GM21528 (cell line): Measurements from ENCODE around the gene TANC1.

ENCODE experiments used
- ATAC-seq: cut with Tn5 transposase; IDR thresholded peaks from one replicate; pipeline ENCODE4 v1.9.1; 2021; ENCODE audit warnings: mild to moderate bottlenecking, moderate library complexity; ENCODE audit not compliant: unreplicated experiment, low FRiP score

The TANC1 gene

DNA sequence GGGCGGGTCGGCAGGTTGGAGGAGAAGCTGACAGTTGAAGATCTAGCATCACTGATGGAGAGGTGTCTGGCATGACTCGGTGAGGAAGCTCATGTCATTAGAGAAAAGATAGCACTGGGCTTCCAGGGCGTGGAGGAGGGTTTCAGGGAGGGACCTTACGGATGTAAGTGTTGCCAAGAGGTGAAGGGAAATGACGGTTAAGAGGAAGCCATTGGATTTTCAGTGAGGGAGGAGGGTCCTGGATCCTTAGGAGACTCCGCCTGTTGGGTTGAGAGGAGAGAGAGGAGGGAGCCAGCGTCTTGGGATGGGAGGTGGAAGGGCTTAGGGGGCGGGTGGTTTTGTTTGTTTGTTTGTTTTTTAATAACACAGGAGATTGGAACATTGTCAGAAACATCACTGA lies 214.9 kb downstream of the TANC1 start:
- ATAC-seq, result no peak

DNA sequence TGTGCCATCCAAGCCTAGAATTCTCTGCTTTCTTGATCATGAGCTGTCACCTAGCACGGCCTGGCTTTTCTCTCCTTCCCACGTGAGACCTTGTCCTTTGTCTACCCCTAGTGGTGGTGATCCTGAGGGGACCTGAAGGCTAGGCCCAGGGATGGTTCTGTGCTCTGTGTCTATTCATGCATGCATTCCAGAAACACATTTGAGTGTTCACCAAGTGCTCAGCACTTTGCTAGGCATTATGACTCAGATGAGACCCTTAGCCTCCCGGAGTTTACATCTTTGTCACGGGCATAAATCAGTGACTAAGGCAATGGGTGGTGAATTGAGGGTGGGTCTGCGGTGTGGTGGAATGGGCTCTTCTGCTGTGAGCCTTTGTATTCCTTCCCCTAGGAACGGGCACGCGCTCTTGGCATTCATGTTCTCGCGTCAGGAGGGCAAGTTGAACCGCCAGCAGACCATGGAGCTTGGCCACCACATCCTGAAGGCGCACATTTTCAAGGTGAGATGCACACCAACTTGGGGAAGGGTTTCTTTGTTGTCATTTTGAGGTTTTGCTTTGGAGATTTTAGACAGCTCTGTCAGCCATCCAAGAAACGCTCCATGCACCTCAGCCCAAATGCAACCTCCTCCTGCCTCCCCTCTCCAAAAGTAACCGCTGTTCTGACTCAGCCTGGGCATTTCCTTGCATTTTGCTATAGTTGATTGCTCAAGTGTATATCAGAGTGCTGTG lies 217.1 kb downstream of the TANC1 start:
- ATAC-seq, result no peak

DNA sequence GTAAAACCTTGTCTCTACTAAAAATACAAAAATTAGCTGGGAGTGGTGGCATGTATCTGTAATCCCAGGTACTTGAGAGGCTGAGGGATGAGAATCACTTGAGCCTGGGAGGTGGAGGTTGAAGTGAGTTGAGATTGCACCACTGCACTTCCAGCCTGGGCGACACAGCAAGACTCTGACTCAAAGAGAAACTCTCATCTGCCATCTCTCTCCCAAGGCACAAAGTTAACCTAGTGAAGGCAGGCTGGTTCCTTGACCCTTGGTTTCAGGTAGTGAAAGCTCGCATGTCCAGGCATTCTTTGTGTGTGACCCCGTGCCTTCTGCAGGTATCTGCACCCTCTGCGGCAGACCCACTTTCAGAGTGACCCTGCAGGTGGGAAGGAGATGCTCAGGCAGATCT lies 218.0 kb downstream of the TANC1 start:
- ATAC-seq, result no peak

DNA sequence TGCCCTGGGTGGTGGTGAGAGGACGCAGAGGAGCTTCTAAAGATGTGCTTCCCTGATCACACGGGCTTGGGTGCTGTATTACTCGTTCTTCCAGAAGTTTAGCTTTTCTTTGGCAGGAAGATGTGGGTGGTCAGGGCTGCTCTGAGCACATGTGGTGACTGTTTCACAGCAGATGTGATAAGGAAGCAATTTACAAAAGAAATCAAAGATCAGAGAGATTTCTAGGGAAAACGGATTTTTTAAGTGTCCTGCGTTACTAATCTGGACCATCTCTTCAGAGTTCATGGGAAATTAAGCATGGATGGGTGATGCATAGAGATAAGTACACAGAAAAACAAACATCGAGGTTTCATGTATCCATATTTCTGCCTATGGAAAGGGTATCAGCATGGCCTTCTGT lies 218.7 kb downstream of the TANC1 start:
- ATAC-seq, result no peak

DNA sequence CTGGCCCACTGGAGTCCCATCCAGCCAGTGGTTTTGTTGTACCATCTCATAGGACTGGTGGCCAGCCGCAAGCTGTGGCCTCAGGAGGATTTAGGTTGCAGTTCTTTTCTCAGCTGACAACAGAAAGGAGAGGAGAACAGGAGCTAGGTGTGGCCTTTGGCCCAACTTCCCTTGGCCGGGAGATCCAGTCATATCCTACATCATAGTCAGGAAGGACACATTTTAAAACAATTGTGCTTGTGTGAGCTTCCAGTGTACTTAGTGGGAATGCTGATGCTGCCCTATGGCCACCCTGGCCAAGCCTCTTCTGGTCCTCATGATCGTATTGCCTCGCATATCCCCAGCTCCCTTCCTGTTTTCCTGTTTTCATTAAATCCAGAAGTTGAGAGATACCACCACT lies 220.0 kb downstream of the TANC1 start:
- ATAC-seq, result no peak

DNA sequence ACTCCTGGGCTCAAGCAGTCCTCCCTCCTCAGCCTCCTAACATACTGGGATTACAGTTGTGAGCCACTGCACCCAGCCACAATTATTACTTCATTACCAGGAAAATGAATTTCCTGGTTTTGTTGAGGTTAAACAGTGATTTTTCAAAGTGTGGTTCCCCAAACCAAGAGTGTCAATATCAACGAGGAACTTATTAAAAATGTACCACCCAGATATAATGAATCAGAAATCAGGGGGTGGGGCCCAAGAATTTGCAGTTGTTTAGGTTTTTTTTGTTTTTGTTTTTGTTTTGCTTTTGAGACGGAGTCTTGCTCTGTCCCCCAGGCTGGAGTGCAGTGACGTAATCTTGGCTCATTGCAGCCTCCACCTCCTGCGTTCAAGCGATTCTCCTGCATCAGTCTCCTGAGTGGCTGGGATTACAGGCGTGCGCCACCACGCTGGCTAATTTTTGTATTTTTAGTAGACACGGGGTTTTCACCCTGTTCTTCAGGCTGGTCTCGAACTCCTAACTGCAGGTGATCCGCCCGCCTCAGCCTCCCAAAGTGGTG lies 224.0 kb downstream of the TANC1 start:
- ATAC-seq, result no peak

DNA sequence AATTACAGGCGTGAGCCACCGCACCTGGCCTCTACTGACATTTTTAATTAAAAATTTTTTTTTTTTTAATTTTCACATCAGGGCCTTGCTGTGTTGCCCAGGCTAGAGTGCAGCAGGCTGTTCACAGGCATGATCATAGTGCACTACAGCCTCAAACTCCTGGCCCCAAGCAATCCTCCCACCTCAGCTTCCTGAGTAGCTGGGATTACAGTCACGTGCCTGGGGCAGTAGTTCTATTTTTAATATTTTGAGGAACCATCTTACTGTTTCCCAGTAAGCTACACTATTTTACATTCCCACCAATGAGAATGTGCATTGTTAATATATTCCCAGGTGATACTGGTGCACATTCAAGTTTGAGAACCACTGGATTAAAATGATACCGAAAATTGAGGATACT lies 225.4 kb downstream of the TANC1 start:
- no peak for ATAC-seq

DNA sequence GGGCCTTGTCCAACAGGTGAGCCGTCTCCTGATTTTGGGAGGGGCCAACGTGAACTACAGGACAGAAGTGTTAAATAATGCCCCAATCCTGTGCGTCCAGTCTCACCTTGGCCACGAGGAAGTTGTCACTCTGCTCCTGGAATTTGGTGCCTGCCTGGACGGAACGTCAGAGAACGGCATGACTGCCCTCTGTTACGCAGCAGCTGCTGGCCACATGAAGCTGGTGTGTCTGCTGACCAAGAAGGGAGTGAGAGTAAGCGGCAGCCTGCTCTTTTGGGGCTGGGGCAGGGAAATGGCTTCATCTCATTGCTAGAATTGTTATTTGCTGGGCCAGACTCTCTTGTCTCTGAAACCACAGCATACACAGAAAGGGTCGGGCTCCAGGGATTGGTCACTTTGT lies 225.8 kb downstream of the TANC1 start:
- no peak for ATAC-seq

DNA sequence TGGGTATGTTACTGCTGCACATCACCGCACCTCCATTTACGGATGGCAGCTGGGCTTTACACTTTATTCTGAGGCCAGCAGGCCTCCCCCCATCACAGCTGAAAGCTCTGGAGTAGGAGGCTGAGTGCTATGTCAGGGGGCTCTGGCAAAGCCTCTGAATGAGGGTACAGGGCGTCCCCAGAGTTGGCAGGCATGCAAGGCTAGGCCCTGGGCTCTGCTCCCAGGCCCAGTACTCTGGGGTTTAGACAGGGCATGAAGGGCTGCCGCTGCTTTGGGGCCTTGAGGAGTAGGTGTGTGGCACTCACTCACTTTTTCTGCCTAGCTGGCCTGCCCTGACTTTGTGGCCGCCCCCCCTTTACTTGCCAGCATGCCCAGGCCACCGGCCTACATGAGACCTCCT lies 227.3 kb downstream of the TANC1 start:
- ATAC-seq, result no peak

DNA sequence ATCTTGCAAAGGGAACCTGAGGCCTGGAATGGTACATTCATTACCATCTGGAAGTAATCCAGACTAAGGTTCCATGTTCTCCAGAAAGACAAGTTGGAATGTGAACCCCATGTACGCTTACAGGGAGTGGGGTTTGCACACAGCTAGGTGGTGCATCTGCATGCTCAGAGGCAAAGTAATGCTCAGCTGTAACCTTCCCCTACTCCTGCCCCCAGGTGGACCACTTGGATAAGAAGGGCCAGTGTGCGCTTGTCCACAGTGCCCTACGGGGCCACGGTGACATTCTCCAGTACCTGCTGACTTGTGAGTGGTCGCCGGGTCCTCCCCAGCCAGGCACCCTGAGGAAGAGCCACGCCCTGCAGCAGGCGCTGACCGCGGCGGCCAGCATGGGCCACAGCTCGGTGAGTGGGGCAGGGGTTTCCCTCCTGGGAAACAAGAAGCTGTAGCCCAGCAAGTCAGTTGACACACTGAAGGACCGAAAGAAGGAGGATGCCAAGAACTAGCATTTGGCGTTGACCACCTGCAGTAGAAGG lies 228.0 kb downstream of the TANC1 start:
- no peak for ATAC-seq

DNA sequence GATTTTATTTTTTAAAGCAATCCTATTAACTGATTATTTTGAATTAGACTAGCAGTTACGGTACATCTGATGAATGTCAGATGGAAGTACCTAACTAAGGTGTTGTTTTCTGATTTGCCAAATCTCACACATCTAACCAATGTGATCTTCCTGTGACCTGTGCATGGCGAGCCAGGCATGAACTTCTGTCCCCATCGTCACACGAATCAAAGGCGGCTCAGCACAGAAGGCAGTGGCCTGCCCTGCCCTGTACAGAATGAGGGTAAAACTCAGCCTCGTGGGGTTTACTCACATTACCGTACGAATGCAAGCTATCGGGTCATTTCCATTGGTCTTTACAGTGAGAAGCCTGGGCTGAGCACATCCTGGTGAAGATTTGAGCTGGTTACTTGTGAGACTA lies 230.8 kb downstream of the TANC1 start:
- no peak for ATAC-seq

DNA sequence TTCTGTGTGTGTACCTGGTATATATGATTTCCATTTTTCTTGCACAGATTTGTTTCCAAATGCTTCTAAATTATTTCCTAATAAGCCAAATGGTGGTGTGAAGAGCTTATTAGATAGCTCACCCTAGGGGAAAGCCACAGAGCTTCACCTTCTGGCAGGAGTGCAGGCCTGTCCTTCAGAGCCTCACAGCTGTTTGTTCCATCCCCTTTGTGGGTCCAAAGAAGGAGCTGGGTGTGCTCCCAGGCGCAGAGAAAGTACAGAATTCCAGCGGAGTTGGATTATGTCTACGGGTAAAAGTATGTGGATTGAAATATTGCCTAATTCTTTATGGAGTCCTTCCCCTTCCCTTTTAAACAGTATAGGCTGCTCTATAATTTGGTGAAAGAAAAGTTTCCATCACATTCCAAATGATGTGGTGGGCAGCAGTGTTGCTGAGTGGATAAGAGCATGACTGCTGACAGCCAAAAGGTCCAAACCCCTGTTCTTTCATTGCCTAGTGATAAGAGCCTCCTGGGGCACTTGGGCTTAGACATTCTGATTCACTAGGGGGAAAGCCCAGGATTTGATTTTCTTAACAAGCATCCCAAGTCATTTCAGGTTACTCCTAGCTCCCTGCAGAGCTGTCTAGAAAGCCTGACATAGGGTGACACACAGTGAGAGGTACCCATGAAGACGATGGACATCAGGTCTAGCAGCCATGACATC lies 231.5 kb downstream of the TANC1 start:
- ATAC-seq, result no peak

DNA sequence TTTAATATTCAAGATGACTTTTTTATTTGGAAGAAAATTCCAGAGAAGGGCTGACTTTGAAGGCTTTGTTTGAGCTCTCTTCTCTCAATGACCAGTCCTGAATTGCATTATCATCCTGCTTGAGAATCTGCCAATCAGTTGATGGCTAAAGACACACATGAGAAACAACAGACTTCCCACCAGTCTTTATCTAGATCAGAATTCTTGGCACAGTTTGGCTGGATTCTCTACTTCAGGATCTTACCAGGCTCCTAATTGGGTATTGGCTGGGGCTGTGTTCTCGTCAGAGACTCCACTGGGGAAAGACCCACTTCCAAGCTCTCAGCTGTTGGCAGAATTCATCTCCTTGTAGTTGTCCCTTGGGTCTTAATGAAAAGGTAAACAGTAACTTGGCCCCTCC lies 232.1 kb downstream of the TANC1 start:
- ATAC-seq, result no peak

DNA sequence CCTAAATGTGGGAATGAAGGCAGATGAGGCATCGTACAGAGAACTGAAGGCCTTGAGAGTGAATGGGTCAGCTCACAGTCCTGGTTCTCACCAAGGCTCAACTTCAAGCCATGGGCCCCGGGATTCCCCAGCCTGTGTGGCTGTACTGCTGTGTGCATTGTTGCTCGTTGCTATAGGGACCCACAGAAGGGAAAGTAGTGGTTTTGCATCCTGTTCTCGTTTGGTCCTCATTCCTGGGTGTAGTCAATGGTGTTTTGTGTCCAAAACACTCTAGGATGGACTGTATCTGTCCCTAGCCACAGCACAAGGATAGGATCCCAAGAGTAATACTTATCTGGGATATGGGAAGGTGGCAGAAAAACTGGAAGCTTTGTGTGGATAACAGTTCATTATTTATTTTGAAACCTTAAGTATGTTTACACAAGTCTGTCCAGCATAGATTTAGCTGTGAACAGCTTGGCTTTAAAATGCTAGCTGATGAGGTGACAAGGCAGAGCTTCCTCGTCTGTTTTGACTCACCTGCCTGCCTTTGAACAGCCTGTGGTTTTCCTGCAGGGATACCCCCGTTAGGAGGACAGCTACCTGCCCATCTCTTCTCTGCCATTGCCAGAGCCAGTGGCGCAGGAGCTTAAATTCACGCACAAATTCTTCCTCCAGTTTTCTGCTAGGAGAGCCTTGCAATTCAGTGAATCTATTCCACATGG lies 233.1 kb downstream of the TANC1 start:
- peak; percentile 96 for ATAC-seq

DNA sequence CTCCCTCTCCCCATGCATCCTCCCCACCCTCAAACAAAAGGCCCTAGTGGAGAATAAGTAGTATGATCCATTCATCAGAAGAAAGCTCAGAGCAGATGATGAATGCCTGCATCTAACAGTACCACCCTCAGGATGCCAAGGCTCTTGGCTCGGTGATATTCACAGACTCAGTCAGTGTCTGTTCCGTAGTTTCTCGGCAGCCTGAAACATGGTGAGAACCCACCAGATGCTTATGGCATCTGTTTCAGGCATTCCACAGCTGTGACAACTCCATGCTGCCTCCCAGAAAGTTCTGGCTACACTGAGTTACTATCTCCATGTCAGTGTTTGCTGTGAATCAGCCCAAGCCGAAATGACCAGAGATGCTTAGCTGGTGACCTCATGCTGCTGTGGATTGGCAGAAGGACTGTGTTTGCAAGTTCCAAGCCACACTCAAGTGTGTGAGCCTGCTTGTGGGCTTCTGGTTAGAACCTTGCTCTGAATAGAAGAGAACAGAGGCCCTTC lies 234.2 kb downstream of the TANC1 start:
- no peak for ATAC-seq

DNA sequence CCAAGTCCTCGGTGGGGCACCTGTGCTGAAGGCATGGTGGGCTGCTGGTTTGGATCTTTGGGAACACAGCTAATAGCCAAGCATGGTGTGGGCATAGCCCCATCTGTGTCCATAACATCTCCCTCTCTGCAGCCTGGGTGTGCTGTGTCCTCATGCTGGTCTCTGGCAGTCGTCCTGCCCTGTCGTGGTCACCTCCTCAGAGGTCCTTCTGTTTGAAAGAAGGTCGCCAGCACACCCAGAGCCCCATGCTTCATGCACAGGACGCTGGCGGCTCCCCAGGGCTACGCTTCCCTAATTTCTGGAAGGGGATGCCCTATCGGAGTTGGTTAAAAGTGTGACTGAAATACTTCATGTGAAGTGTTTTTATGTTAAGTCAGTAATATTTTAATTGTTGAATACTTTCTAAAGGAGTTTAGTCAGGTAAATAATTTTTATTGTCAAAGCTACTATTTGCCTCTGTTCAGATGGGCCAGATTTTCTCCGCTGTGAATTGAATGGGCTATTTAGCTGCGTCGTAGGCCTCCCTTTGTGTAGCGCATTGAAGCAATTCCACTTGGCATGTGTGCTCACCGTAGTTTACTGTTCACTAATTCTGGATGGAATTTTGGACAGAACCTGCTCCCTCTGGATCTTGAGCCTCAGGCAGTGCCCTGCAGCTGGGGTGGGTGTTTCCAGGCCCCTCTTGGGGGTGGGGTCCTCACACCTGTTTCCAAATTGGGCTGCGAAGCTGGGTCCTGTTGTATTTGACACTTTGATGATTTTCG lies 236.1 kb downstream of the TANC1 start:
- no peak for ATAC-seq

DNA sequence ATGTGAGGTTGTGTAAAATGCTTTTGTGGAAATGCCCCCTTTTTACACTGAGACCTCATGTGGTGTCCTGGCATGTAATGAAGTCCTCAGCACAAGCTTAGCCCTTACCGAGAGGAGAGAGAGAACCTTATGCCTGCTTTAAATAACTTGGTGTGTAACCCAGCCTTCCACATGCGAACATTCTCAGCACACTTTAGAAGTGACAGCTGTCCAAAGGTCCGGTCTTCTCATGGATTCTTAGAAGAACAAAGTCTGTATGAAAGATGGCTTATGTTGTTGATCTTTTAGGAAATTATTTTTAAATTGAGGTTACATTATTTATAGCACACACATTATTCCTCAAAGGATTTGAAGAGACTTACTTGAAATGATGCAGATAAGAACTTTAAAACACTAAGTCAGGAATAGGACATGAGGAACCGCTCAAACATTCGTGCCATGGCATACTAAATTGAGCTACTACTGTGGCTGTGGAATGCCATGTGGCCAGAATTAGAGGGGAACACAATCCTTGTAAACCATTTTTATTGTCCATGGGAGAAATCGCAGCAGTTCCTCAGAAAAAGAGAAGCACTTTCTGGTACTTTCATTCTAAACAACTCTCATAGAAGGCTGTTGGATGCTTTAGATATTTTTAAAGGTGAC lies 238.4 kb downstream of the TANC1 start:
- no peak for ATAC-seq

DNA sequence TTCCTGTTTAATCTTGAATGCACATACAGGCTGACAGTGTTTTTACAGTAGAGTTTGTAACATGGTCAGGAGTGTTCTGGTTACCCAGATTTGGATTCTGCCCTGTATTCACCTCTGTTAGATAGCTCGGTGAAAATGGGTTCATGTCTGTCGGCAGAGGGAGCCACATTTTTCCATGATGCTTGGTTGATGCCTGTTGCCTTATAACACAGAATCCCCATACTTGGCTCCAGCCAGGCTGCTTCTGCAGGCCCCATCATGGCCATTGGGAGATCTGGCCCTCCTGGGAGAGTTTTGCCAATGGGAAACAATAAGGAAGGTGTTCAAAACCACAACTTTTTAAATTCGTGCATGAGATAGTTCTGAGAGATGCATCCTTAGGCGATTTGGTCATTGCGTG lies 240.0 kb downstream of the TANC1 start:
- ATAC-seq, result no peak

DNA sequence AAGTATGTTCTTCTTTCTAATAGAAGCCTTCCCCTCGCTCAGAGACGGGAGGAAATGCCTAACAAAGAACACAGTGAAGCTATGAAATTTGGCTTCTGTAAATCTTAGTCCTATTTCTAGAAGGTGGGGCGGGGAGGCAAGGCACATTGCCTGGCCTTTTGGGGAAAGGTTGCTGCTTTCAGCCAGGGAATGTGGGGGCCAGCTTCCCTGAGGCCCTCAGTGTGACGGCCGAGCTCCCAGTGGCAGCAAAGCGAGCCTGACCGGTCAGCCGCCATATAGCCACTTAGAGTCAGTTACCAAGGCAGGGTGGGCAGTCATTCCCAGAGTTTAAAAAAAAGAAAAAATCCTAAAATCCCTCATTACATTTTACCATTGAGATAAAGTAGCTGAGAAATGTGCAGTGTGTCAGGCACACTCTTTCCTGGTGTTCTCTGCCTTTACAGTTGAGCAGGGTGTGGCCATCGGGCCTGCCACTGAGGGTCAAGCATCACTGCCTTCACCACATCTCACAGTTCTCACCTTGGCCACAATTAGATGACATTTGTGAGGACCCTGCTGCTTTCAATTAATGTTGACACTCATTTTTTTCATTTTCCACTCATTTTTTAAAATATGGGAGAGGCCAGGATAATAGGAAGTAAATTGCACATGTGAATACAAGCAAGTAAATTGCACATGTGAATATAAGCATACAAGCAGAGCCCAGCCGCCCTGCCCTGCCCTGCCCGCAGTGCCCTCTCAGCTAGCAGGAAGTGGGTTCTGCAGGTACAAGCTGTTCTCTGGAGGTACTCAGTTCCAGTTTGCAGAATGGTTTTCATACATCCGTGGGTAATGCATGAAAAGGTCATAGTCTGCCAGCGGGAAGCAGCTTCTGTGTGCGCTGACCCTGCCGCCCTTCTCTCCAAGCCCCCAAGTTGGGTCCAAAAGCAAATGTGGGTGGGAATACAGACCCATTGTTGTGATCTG lies 241.2 kb downstream of the TANC1 start:
- peak; percentile 71 for ATAC-seq
